GM23248 (cell line): ENCODE data around the gene MAN1A1. TPM values are rescaled to one million over a fixed set of nuclear protein-coding genes. Genes with fewer than 3 reads are reported as not detected.
A peak's percentile ranks its signal among the peaks of the same experiment; 100 is the strongest.

Source experiments
- DNase-seq: peaks from one replicate; pipeline ENCODE4 v3.0.0-alpha.2; 2015
- H2AFZ ChIP-seq: fragments of 200-600 bp; sonication (generic); 2 replicates; pipeline ENCODE4 v1.6.1; 2016; ENCODE audit warnings: antibody characterized with exemption
- H3F3A ChIP-seq: fragments of 200-600 bp; sonication (generic); 2 replicates; pipeline ENCODE4 v1.6.1; 2016; ENCODE audit warnings: mild to moderate bottlenecking, antibody characterized with exemption, mixed run types; ENCODE audit not compliant: insufficient read depth
- H3K27ac ChIP-seq: fragments of 200-600 bp; sonication (generic); 2 replicates; pipeline ENCODE4 v1.5.1; 2016; ENCODE audit warnings: mild to moderate bottlenecking
- H3K27me3 ChIP-seq: fragments of 200-600 bp; sonication (generic); replicated peaks from 2 replicates; pipeline ENCODE4 v1.6.1; 2016; ENCODE audit warnings: mild to moderate bottlenecking; ENCODE audit not compliant: insufficient read depth
- H3K36me3 ChIP-seq: fragments of 200-600 bp; sonication (generic); 2 replicates; pipeline ENCODE4 v1.6.1; 2016; ENCODE audit warnings: low read depth, mild to moderate bottlenecking
- H3K4me1 ChIP-seq: fragments of 200-600 bp; sonication (generic); 2 replicates; pipeline ENCODE4 v1.6.1; 2016; ENCODE audit warnings: mild to moderate bottlenecking; ENCODE audit not compliant: insufficient read depth
- H3K4me2 ChIP-seq: fragments of 200-600 bp; sonication (generic); one replicate; pipeline ENCODE4 v1.6.1; 2016; ENCODE audit warnings: mild to moderate bottlenecking; ENCODE audit not compliant: unreplicated experiment
- H3K4me3 ChIP-seq: fragments of 200-600 bp; sonication (generic); 2 replicates; pipeline ENCODE4 v1.5.1; 2016; ENCODE audit warnings: mild to moderate bottlenecking
- H3K79me2 ChIP-seq: fragments of 200-600 bp; sonication (generic); 2 replicates; pipeline ENCODE4 v1.6.1; 2016; ENCODE audit warnings: mild to moderate bottlenecking; ENCODE audit not compliant: insufficient read depth
- H3K9ac ChIP-seq: fragments of 200-600 bp; sonication (generic); 2 replicates; pipeline ENCODE4 v1.6.1; 2016; ENCODE audit warnings: mild to moderate bottlenecking
- H3K9me2 ChIP-seq: fragments of 200-600 bp; sonication (generic); 2 replicates; pipeline ENCODE4 v1.6.1; 2016; ENCODE audit warnings: mixed run types, mild to moderate bottlenecking, moderate library complexity; ENCODE audit not compliant: insufficient read depth
- H3K9me3 ChIP-seq: fragments of 200-600 bp; sonication (generic); one replicate; pipeline ENCODE4 v1.6.1; 2017; ENCODE audit warnings: low read depth
- H4K20me1 ChIP-seq: fragments of 200-600 bp; sonication (generic); 2 replicates; pipeline ENCODE4 v1.6.0; 2016; ENCODE audit not compliant: insufficient read depth
- EZH2 ChIP-seq: fragments of 200-600 bp; sonication (generic); IDR thresholded peaks from 2 replicates; pipeline ENCODE4 v1.6.1; 2018; ENCODE audit warnings: antibody characterized with exemption, mild to moderate bottlenecking; ENCODE audit not compliant: insufficient read depth, poor library complexity, severe bottlenecking
- EZH2phosphoT487 ChIP-seq: fragments of 200-600 bp; sonication (generic); IDR thresholded peaks from 2 replicates; pipeline ENCODE4 v1.6.1; 2018; ENCODE audit warnings: antibody characterized with exemption, moderate library complexity, mild to moderate bottlenecking, low read depth; ENCODE audit not compliant: insufficient read depth
- WGBS, 2 experiments: methylation state at CpG; one replicate each; pipeline ENCODE4 v1.1.6; 2015 to 2017; ENCODE audit warnings: low lambda C conversion rate in 2 of 2, low coverage in 1 of 2; ENCODE audit errors: missing lambda C conversion rate in 2 of 2; 5-methylcytosine and 5-hydroxymethylcytosine counted together
- in situ Hi-C: fragments of 300-500 bp; cut with MboI; formaldehyde crosslinking; loops from 2 replicates; pipeline ENCODE4 v1.15.0; 2020
- polyA plus RNA-seq: library from polyadenylated mRNA; unstranded; fragments of >200 nt; fragmentation: Nextera tagmentation; extraction: Ambion mirVana; gene quantifications from 2 replicates; pipeline ENCODE4 v1.2.1, GENCODE V29; 2016
- total RNA-seq: library from RNA; depleted of rRNA; stranded (reverse); fragments of >200 nt; shearing (Covaris generic); gene quantifications from 2 replicates; pipeline ENCODE4 v1.2.3, GENCODE V29; 2014

Gene MAN1A1
- total and polyA plus RNA-seq, 2 experiments from 2014 or later = 9.8 to 33.4 TPM

GRCh38 chr6:119209452-119210205, 139.9 kb downstream of the MAN1A1 start:
- Histone ChIP-seq H3K27me3 (no peaks in the 10 kb centered on the region), H3K4me2 (no peak overlapping the region), H3K4me3 (no peak overlapping the region), H3K27ac (no peak overlapping the region), H3F3A (peaks cover 5% of the 10 kb centered on the region; the same call in 1 of the 2 replicates), H3K36me3 (no peaks in the 10 kb centered on the region), H3K9me3 (no peaks in the 10 kb centered on the region), H3K9ac (no peak overlapping the region), H2AFZ (no peak overlapping the region), H3K79me2 (no peaks in the 10 kb centered on the region), H4K20me1 (no peaks in the 10 kb centered on the region), H3K4me1 (peaks cover 6% of the 10 kb centered on the region; the same call in 1 of the 2 replicates), H3K9me2 (no peaks in the 10 kb centered on the region)
- TF ChIP-seq EZH2 = no peak
- no peak for TF ChIP-seq EZH2phosphoT487
- 71 to 75% methylated on average over 11 of the region's 11 CpGs for WGBS, 2 experiments
- in situ Hi-C loops = no loop called here
- DNase-seq = no peak

- H3K9ac ChIP-seq = no peak overlapping the region
- H3K4me1 ChIP-seq = peaks cover 6% of the 10 kb centered on the region; the same call in 1 of the 2 replicates
- WGBS, 2 experiments = 3 to 15% methylated on average over 2 of the region's 2 CpGs
- no peak overlapping the region for H3K27ac ChIP-seq
- TF ChIP-seq EZH2phosphoT487 (no peak), EZH2 (no peak)
- peaks cover 5% of the 10 kb centered on the region; the same call in 1 of the 2 replicates for H3F3A ChIP-seq
- peak; percentile 57 for DNase-seq
- no peak overlapping the region for H2AFZ ChIP-seq
- no peaks in the 10 kb centered on the region for H3K27me3 ChIP-seq
- H3K4me2 ChIP-seq = no peak overlapping the region
- in situ Hi-C loops = no loop called here
- no peaks in the 10 kb centered on the region for H4K20me1 ChIP-seq
- H3K9me2 ChIP-seq = no peaks in the 10 kb centered on the region
- H3K36me3 ChIP-seq = no peaks in the 10 kb centered on the region
- H3K4me3 ChIP-seq = no peak overlapping the region
- H3K79me2 ChIP-seq = no peaks in the 10 kb centered on the region
- no peaks in the 10 kb centered on the region for H3K9me3 ChIP-seq
Observed at GRCh38 chr6:119207971-119208725, 141.4 kb downstream of the MAN1A1 start.

GRCh38 chr6:119207327-119207726, 142.2 kb downstream of the MAN1A1 start:
- H3K9ac ChIP-seq = no peak overlapping the region
- no peaks in the 10 kb centered on the region for H3K9me2 ChIP-seq
- H2AFZ ChIP-seq = no peak overlapping the region
- no peaks in the 10 kb centered on the region for H3K36me3 ChIP-seq
- no peaks in the 10 kb centered on the region for H4K20me1 ChIP-seq
- no peaks in the 10 kb centered on the region for H3K9me3 ChIP-seq
- H3K27ac ChIP-seq = no peak overlapping the region
- H3K79me2 ChIP-seq = no peaks in the 10 kb centered on the region
- H3K27me3 ChIP-seq = no peaks in the 10 kb centered on the region
- no peak for TF ChIP-seq EZH2phosphoT487
- no peak for TF ChIP-seq EZH2
- no peak overlapping the region for H3K4me3 ChIP-seq
- in situ Hi-C loops = no loop called here
- peaks cover 5% of the 10 kb centered on the region; the same call in 1 of the 2 replicates for H3F3A ChIP-seq
- H3K4me1 ChIP-seq = peaks cover 6% of the 10 kb centered on the region; the same call in 1 of the 2 replicates
- no peak overlapping the region for H3K4me2 ChIP-seq
- 97 to 98% methylated on average over 2 of the region's 2 CpGs for WGBS, 2 experiments
- DNase-seq = no peak

GRCh38 chr6:119205911-119206618, 143.5 kb downstream of the MAN1A1 start:
- Histone ChIP-seq H2AFZ (no peak overlapping the region), H3K79me2 (no peaks in the 10 kb centered on the region), H3K4me1 (peaks cover 6% of the 10 kb centered on the region; the same call in 1 of the 2 replicates), H3K36me3 (no peaks in the 10 kb centered on the region), H4K20me1 (no peaks in the 10 kb centered on the region), H3K4me2 (no peak overlapping the region), H3K4me3 (no peak overlapping the region), H3K9me2 (no peaks in the 10 kb centered on the region), H3K9me3 (no peaks in the 10 kb centered on the region), H3F3A (peaks cover 5% of the 10 kb centered on the region; the same call in 1 of the 2 replicates), H3K27ac (no peak overlapping the region), H3K27me3 (no peaks in the 10 kb centered on the region), H3K9ac (no peak overlapping the region)
- no peak for TF ChIP-seq EZH2
- no peak for TF ChIP-seq EZH2phosphoT487
- in situ Hi-C loops = no loop called here
- DNase-seq = no peak
- 93 to 96% methylated on average over 7 of the region's 7 CpGs for WGBS, 2 experiments
